Cardiac fibroblast (primary cell): ENCODE measurements around the gene SLC6A20.

Source experiments
- DNase-seq, 2 donors: peaks; one replicate each; pipeline versions ENCODE4 v3.0.0 to v3.0.0-alpha.2; 2010; ENCODE audit warnings: low read depth in 2 of 2
- H3K4me3 ChIP-seq, 2 donors: replicated peaks in 1 of 2; 1 replicate in 1 of 2; 2 replicates in 1 of 2; pipeline ENCODE4 v1.5.1; 2011; ENCODE audit warnings: low read depth in 2 of 2, low read length in 2 of 2, mild to moderate bottlenecking in 2 of 2, moderate library complexity in 1 of 2
- CTCF ChIP-seq: IDR thresholded peaks from one replicate; pipeline ENCODE4 v1.5.1; 2011; ENCODE audit warnings: low read depth, mild to moderate bottlenecking, low read length, inconsistent platforms

Gene SLC6A20

GRCh38 chr3:45779746-45780735, 16.3 kb downstream of the SLC6A20 start:
- no peak overlapping the region for H3K4me3 ChIP-seq
- no peak for TF ChIP-seq CTCF
- no peak for DNase-seq

GRCh38 chr3:45778761-45779201, 17.6 kb downstream of the SLC6A20 start:
- no peak overlapping the region for H3K4me3 ChIP-seq
- no peak for DNase-seq
- TF ChIP-seq CTCF: no peak

- H3K4me3 ChIP-seq: no peak overlapping the region
- DNase-seq: no peak
- no peak for TF ChIP-seq CTCF
Measured at GRCh38 chr3:45777746-45778386, 18.5 kb downstream of the SLC6A20 start.

GRCh38 chr3:45777111-45777745, 19.1 kb downstream of the SLC6A20 start:
- DNase-seq: no peak
- no peak overlapping the region for H3K4me3 ChIP-seq
- TF ChIP-seq CTCF: no peak

- TF ChIP-seq CTCF: no peak
- H3K4me3 ChIP-seq: no peak overlapping the region
- peak in 1 of 2 donors; percentile 16 for DNase-seq
Measured at GRCh38 chr3:45776611-45777010, 19.7 kb downstream of the SLC6A20 start.

- no peak for TF ChIP-seq CTCF
- DNase-seq: no peak
Measured at GRCh38 chr3:45776301-45776595, 20.1 kb downstream of the SLC6A20 start.

More at GRCh38 chr3:45776301-45776595, 20.1 kb downstream of the SLC6A20 start:
- H3K4me3 ChIP-seq: no peak overlapping the region
